ENCODE results near the gene TLR7. TPM values are rescaled to one million over a fixed set of nuclear protein-coding genes. Genes with fewer than 3 reads are reported as not detected.

Gene TLR7
- total and polyA plus RNA-seq, 2 donors (not counting 3 experiments of a cell fraction or from before 2014, with no cell fraction given): not detected

DNA sequence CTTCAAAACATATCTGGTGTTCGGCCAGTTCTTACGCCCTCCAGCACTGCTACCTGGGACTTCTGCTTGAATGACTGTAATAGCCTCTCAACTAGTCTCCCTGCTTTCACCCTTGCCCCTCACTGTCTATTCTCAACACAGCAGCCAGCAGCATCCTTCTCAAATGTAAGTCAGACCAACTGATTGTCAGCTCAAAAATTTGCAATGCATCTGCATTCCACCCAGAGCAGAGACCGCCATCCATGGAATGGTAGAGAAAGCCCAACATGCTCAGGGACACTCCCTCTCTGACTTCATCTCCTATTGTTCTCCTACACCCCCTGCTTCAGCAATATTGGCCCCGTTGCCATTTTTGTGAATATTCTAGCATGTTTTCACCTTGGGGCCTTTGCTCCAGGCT lies 5.9 kb downstream of the TLR7 start:
- no peak for TF ChIP-seq POLR2A (IDR thresholded peaks at IDR 0.05; ENCODE audit: low read depth, low read length)
- TF ChIP-seq, protein P1, sequence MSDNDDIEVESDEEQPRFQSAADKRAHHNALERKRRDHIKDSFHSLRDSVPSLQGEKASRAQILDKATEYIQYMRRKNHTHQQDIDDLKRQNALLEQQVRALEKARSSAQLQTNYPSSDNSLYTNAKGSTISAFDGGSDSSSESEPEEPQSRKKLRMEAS (IDR thresholded peaks at IDR 0.05; ENCODE audit: insufficient read depth, insufficient read length): no peak
- no peak for TF ChIP-seq POLR2AphosphoS5 (IDR thresholded peaks at IDR 0.05; ENCODE audit: insufficient read depth, low read depth, low read length)
- no peak for TF ChIP-seq JUN (IDR thresholded peaks at IDR 0.05; ENCODE audit: borderline replicate concordance, insufficient read depth, insufficient read length, low read depth)
- TF ChIP-seq EZH2 (IDR thresholded peaks at IDR 0.05; ENCODE audit: borderline replicate concordance, low read depth, low read length, severe bottlenecking): no peak
- TF ChIP-seq GATA2 (IDR thresholded peaks at IDR 0.05; ENCODE audit: insufficient read depth, insufficient read length, low read depth, low read length): no peak
- TF ChIP-seq FOS (IDR thresholded peaks at IDR 0.05; ENCODE audit: borderline replicate concordance, insufficient read depth, low read length): no peak
- TF ChIP-seq, protein P2, sequence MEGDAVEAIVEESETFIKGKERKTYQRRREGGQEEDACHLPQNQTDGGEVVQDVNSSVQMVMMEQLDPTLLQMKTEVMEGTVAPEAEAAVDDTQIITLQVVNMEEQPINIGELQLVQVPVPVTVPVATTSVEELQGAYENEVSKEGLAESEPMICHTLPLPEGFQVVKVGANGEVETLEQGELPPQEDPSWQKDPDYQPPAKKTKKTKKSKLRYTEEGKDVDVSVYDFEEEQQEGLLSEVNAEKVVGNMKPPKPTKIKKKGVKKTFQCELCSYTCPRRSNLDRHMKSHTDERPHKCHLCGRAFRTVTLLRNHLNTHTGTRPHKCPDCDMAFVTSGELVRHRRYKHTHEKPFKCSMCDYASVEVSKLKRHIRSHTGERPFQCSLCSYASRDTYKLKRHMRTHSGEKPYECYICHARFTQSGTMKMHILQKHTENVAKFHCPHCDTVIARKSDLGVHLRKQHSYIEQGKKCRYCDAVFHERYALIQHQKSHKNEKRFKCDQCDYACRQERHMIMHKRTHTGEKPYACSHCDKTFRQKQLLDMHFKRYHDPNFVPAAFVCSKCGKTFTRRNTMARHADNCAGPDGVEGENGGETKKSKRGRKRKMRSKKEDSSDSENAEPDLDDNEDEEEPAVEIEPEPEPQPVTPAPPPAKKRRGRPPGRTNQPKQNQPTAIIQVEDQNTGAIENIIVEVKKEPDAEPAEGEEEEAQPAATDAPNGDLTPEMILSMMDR (IDR thresholded peaks at IDR 0.05; ENCODE audit: extremely low read depth in 1 of 2, insufficient read depth in 1 of 2, low read depth in 1 of 2, low read length in 2 of 2): no peak
- no peak for TF ChIP-seq MYC (IDR thresholded peaks at IDR 0.05; ENCODE audit: low read depth, low read length)
- ChIA-PET CTCF (no interaction called here), POLR2A (interaction anchor here (0.6 kb wide), 1 partner anchor 25 kb away, joined by 4 read pairs; no protein-coding TSS in a partner anchor)
- Histone ChIP-seq H2AFZ (ENCODE audit: low read depth, low read length) (no peak overlapping the region), H3K9ac (replicated peaks; ENCODE audit: extremely low read depth, insufficient read depth, low read length) (no peak overlapping the region), H3K4me3 (replicated peaks in 1 of 3; ENCODE audit: insufficient read depth in 1 of 3, low read depth in 1 of 3, low read length in 3 of 3) (no peak overlapping the region), H3K27ac (ENCODE audit: insufficient read depth, low read depth, low read length) (no peak overlapping the region), H4K20me1 (replicated peaks; ENCODE audit: control insufficient read depth, extremely low read depth, insufficient read depth, low read length) (no peaks in the 10 kb centered on the region), H3K79me2 (ENCODE audit: control insufficient read depth, insufficient read depth, low read length) (no peaks in the 10 kb centered on the region), H3K27me3 (ENCODE audit: control insufficient read depth in 2 of 2, insufficient read depth in 2 of 2, low read length in 2 of 2) (peaks cover 2 to 3% of the 10 kb centered on the region in 2 experiments), H3K9me1 (replicated peaks; ENCODE audit: control insufficient read depth, extremely low read depth, insufficient read depth, low read length) (no peaks in the 10 kb centered on the region), H3K4me1 (ENCODE audit: control insufficient read depth, extremely low read depth, insufficient read depth, low read length) (no peaks in the 10 kb centered on the region), H3K4me2 (ENCODE audit: insufficient read depth, low read length) (no peak overlapping the region), H3K36me3 (ENCODE audit: control insufficient read depth in 2 of 2, extremely low read depth in 1 of 2, insufficient read depth in 2 of 2, low read length in 2 of 2) (no peaks in the 10 kb centered on the region), H3K9me3 (replicated peaks; ENCODE audit: control insufficient read depth, insufficient read depth, low read length) (no peaks in the 10 kb centered on the region)
- no TSS peak for BruUV-seq (replicated peaks)
- intact Hi-C loops (cut with micrococcal nuclease) (no loop called here), dilution Hi-C loops (cut with MboI; ENCODE audit: extremely low pct_ligation_motif_present, low sequenced_read_pairs) (no loop called here)
- FAIRE-seq (no peak), DNase-seq (ENCODE audit: low read depth, low spot score) (no peak)

Data from endothelial cell of umbilical vein (primary cell).